ENCODE measurements around the gene NFYC. TPM values are rescaled to one million over a fixed set of nuclear protein-coding genes. Genes with fewer than 3 reads are reported as not detected.

The NFYC gene
- total RNA-seq, 6 experiments from 2014 or later: 31.0 to 48.1 (median 43.8) TPM

- Mint-ChIP-seq H3K9me3 (no peaks in the 10 kb centered on the region), H3K4me1 (ENCODE audit: low read depth) (no peaks in the 10 kb centered on the region), H3K27me3 (ENCODE audit: insufficient read depth) (peaks cover 30% of the 10 kb centered on the region), H3K36me3 (ENCODE audit: low read depth) (no peaks in the 10 kb centered on the region), H3K27ac (no peak overlapping the region), H3K4me3 (no peak overlapping the region)
- TF ChIP-seq CTCF (IDR thresholded peaks at IDR 0.05): no peak
- no peak for DNase-seq
Measured at GRCh38 chr1:40653851-40654537, 37.5 kb upstream of the NFYC start.

- no peaks in the 10 kb centered on the region for H3K4me1 Mint-ChIP-seq (ENCODE audit: low read depth)
- no peak for DNase-seq
- no peaks in the 10 kb centered on the region for H3K9me3 Mint-ChIP-seq
- no peaks in the 10 kb centered on the region for H3K36me3 Mint-ChIP-seq (ENCODE audit: low read depth)
- no peak overlapping the region for H3K4me3 Mint-ChIP-seq
- no peak for TF ChIP-seq CTCF (IDR thresholded peaks at IDR 0.05)
- H3K27ac Mint-ChIP-seq: no peak overlapping the region
- peaks cover 30% of the 10 kb centered on the region for H3K27me3 Mint-ChIP-seq (ENCODE audit: insufficient read depth)
Measured at GRCh38 chr1:40657046-40657445, 34.5 kb upstream of the NFYC start.

- no peak overlapping the region for H3K4me3 Mint-ChIP-seq
- no peak for DNase-seq
- peaks cover 34% of the 10 kb centered on the region for H3K27me3 Mint-ChIP-seq (ENCODE audit: insufficient read depth)
- no peaks in the 10 kb centered on the region for H3K4me1 Mint-ChIP-seq (ENCODE audit: low read depth)
- no peaks in the 10 kb centered on the region for H3K36me3 Mint-ChIP-seq (ENCODE audit: low read depth)
- H3K27ac Mint-ChIP-seq: no peak overlapping the region
- TF ChIP-seq CTCF (IDR thresholded peaks at IDR 0.05): no peak
- no peaks in the 10 kb centered on the region for H3K9me3 Mint-ChIP-seq
Measured at GRCh38 chr1:40658751-40659648, 32.5 kb upstream of the NFYC start.

GRCh38 chr1:40659649-40659947 is 31.9 kb upstream of the NFYC start:
- TF ChIP-seq CTCF (IDR thresholded peaks at IDR 0.05): no peak
- H3K27me3 Mint-ChIP-seq (ENCODE audit: insufficient read depth): peaks cover 32% of the 10 kb centered on the region
- DNase-seq: no peak
- no peaks in the 10 kb centered on the region for H3K36me3 Mint-ChIP-seq (ENCODE audit: low read depth)
- H3K9me3 Mint-ChIP-seq: no peaks in the 10 kb centered on the region
- H3K4me1 Mint-ChIP-seq (ENCODE audit: low read depth): no peaks in the 10 kb centered on the region
- H3K27ac Mint-ChIP-seq: no peak overlapping the region
- H3K4me3 Mint-ChIP-seq: no peak overlapping the region

GRCh38 chr1:40661678-40662077 is 29.8 kb upstream of the NFYC start:
- H3K36me3 Mint-ChIP-seq (ENCODE audit: low read depth): no peaks in the 10 kb centered on the region
- no peak overlapping the region for H3K4me3 Mint-ChIP-seq
- no peaks in the 10 kb centered on the region for H3K9me3 Mint-ChIP-seq
- TF ChIP-seq CTCF (IDR thresholded peaks at IDR 0.05): no peak
- H3K4me1 Mint-ChIP-seq (ENCODE audit: low read depth): no peaks in the 10 kb centered on the region
- peaks cover 29% of the 10 kb centered on the region for H3K27me3 Mint-ChIP-seq (ENCODE audit: insufficient read depth)
- DNase-seq: no peak
- H3K27ac Mint-ChIP-seq: no peak overlapping the region
